HepG2 (cell line): ENCODE measurements around the gene MSANTD1. TPM values are rescaled to one million over a fixed set of nuclear protein-coding genes. Genes with fewer than 3 reads are reported as not detected.

Experiments used
- AKAP8 ChIP-seq: sonication (generic); formaldehyde crosslinking; IDR thresholded peaks from 2 replicates; pipeline ENCODE4 v1.5.1; 2020; ENCODE audit warnings: mild to moderate bottlenecking, missing genetic modification reagents
- CCAR2 ChIP-seq: fragments of 200-400 bp; formaldehyde crosslinking; optimal IDR thresholded peaks from 2 replicates; pipeline ENCODE3; 2018; ENCODE audit warnings: low read depth, mild to moderate bottlenecking, low read length, moderate library complexity
- HDAC6 ChIP-seq: fragments of 200-600 bp; sonication (generic); IDR thresholded peaks from 2 replicates; pipeline ENCODE4 v1.7.0; 2017; ENCODE audit warnings: mild to moderate bottlenecking, antibody characterized with exemption, low read length, low read depth
- HMG20A ChIP-seq: IDR thresholded peaks from 2 replicates; pipeline ENCODE4 v1.6.1; 2016; ENCODE audit warnings: borderline replicate concordance
- HOXA5 ChIP-seq: sonication (generic); formaldehyde crosslinking; IDR thresholded peaks from 2 replicates; pipeline ENCODE4 v1.4.0; 2020; ENCODE audit warnings: missing genetic modification reagents
- KDM4B ChIP-seq: sonication (generic); formaldehyde crosslinking; IDR thresholded peaks from 2 replicates; pipeline ENCODE4 v1.4.0; 2020; ENCODE audit warnings: missing genetic modification reagents
- LBX2 ChIP-seq: sonication (generic); formaldehyde crosslinking; IDR thresholded peaks from 2 replicates; pipeline ENCODE4 v1.5.0; 2020; ENCODE audit warnings: missing genetic modification reagents, mild to moderate bottlenecking, borderline replicate concordance
- MBNL3 ChIP-seq: fragments of 250-450 bp; sonication (Bioruptor Pico); conservative IDR thresholded peaks from 2 replicates; pipeline ENCODE4 v1.8.0; 2022; ENCODE audit warnings: mild to moderate bottlenecking, inconsistent platforms
- NR2F2 ChIP-seq: IDR thresholded peaks from 2 replicates; pipeline ENCODE4 v1.6.1; 2012; ENCODE audit warnings: low read depth, inconsistent platforms, borderline replicate concordance
- SIN3B ChIP-seq: fragments of 150-350 bp; IDR thresholded peaks from 2 replicates; pipeline ENCODE4 v1.6.1; 2014; ENCODE audit warnings: low read length
- SP4 ChIP-seq: sonication (generic); formaldehyde crosslinking; IDR thresholded peaks from 2 replicates; pipeline ENCODE4 v1.8.1; 2023; ENCODE audit warnings: mild to moderate bottlenecking, missing genetic modification reagents
- THRA ChIP-seq: sonication (generic); formaldehyde crosslinking; IDR thresholded peaks from 2 replicates; pipeline ENCODE4 v1.4.0; 2020; ENCODE audit warnings: missing genetic modification reagents, borderline replicate concordance
- ZBTB8A ChIP-seq: sonication (generic); formaldehyde crosslinking; IDR thresholded peaks from 2 replicates; pipeline ENCODE4 v1.4.0; 2020; ENCODE audit warnings: mild to moderate bottlenecking, low read depth, missing genetic modification reagents, borderline replicate concordance
- ZFP36L1 ChIP-seq: sonication (generic); formaldehyde crosslinking; IDR thresholded peaks from 2 replicates; pipeline ENCODE4 v1.8.0; 2022; ENCODE audit warnings: mild to moderate bottlenecking, missing genetic modification reagents, moderate library complexity
- ZFP90 ChIP-seq: sonication (generic); formaldehyde crosslinking; IDR thresholded peaks from 2 replicates; pipeline ENCODE4 v1.8.0; 2022; ENCODE audit warnings: missing genetic modification reagents, mild to moderate bottlenecking, inconsistent platforms, borderline replicate concordance
- ZNF543 ChIP-seq: sonication (generic); formaldehyde crosslinking; IDR thresholded peaks from 2 replicates; pipeline ENCODE4 v1.4.0; 2020; ENCODE audit warnings: mild to moderate bottlenecking, missing genetic modification reagents
- ZNF569 ChIP-seq: sonication (generic); formaldehyde crosslinking; IDR thresholded peaks from 2 replicates; pipeline ENCODE4 v1.5.0; 2020; ENCODE audit warnings: mild to moderate bottlenecking, missing genetic modification reagents, moderate library complexity, borderline replicate concordance
- polyA plus RNA-seq, 8 experiments: library from polyadenylated mRNA; depleted of rRNA in 3 of 8; stranded (reverse) in 7 of 8; unstranded in 1 of 8; fragments of >200 nt; fragmentation: Illumina TruSeq in 4 of 8; extraction: Trizol in 4 of 8; gene quantifications; 2 replicates each; pipeline versions ENCODE4 v1.2.1 to v1.2.3, GENCODE V29; 2011 to 2016; ENCODE audit warnings: low read depth in 4 of 8, missing spikeins in 1 of 8, mixed read lengths in 1 of 8; ENCODE audit not compliant: insufficient read depth in 1 of 8
- total RNA-seq, 5 experiments: library from RNA; depleted of rRNA; stranded (reverse); fragments of >200 nt; fragmentation: Illumina TruSeq; extraction: Trizol; gene quantifications; 2 replicates each; pipeline ENCODE4 v1.2.3, GENCODE V29; 2016; ENCODE audit warnings: low read depth in 1 of 5
- TF ChIP-seq, protein P1 (sequence below): sonication (generic); formaldehyde crosslinking; IDR thresholded peaks from 2 replicates; pipeline ENCODE4 v1.4.0; 2020; ENCODE audit warnings: mild to moderate bottlenecking, missing genetic modification reagents, borderline replicate concordance
- TF ChIP-seq, protein P2 (sequence below): sonication (generic); formaldehyde crosslinking; IDR thresholded peaks from 2 replicates; pipeline ENCODE4 v1.4.0; 2020; ENCODE audit warnings: missing genetic modification reagents, borderline replicate concordance

The MSANTD1 gene
- total and polyA plus RNA-seq, 2 of the 13 experiments (the other 11 are each of a cell fraction or from before 2014, with no cell fraction given) = 0.22 to 0.40 TPM

DNA sequence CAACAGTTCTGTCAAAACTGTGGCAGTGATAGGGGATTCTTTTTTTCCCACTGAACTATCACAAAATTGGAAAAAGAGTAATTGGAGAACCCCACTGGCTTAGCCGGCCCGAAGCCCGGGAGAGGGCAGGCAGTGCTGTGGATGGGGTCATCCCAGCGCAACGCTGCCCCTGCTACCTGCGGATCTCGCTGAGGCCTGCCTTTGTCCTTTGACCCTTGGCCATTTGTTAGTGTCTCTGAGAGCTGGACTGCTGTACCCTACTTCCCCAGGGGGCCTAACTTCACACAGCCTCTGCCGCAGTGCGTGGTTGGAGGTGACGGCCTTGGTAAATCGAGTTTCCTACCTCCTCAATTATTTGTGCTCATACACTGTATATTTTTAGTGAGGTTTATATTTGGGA is 43.0 kb upstream of the MSANTD1 start (continued):
- TF ChIP-seq, protein P1, sequence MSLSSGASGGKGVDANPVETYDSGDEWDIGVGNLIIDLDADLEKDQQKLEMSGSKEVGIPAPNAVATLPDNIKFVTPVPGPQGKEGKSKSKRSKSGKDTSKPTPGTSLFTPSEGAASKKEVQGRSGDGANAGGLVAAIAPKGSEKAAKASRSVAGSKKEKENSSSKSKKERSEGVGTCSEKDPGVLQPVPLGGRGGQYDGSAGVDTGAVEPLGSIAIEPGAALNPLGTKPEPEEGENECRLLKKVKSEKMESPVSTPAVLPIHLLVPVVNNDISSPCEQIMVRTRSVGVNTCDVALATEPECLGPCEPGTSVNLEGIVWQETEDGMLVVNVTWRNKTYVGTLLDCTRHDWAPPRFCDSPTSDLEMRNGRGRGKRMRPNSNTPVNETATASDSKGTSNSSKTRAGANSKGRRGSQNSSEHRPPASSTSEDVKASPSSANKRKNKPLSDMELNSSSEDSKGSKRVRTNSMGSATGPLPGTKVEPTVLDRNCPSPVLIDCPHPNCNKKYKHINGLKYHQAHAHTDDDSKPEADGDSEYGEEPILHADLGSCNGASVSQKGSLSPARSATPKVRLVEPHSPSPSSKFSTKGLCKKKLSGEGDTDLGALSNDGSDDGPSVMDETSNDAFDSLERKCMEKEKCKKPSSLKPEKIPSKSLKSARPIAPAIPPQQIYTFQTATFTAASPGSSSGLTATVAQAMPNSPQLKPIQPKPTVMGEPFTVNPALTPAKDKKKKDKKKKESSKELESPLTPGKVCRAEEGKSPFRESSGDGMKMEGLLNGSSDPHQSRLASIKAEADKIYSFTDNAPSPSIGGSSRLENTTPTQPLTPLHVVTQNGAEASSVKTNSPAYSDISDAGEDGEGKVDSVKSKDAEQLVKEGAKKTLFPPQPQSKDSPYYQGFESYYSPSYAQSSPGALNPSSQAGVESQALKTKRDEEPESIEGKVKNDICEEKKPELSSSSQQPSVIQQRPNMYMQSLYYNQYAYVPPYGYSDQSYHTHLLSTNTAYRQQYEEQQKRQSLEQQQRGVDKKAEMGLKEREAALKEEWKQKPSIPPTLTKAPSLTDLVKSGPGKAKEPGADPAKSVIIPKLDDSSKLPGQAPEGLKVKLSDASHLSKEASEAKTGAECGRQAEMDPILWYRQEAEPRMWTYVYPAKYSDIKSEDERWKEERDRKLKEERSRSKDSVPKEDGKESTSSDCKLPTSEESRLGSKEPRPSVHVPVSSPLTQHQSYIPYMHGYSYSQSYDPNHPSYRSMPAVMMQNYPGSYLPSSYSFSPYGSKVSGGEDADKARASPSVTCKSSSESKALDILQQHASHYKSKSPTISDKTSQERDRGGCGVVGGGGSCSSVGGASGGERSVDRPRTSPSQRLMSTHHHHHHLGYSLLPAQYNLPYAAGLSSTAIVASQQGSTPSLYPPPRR (CRISPR knock-in tag) = peak; percentile 66; the same call in 1 of the 2 replicates
- TF ChIP-seq, protein P2, sequence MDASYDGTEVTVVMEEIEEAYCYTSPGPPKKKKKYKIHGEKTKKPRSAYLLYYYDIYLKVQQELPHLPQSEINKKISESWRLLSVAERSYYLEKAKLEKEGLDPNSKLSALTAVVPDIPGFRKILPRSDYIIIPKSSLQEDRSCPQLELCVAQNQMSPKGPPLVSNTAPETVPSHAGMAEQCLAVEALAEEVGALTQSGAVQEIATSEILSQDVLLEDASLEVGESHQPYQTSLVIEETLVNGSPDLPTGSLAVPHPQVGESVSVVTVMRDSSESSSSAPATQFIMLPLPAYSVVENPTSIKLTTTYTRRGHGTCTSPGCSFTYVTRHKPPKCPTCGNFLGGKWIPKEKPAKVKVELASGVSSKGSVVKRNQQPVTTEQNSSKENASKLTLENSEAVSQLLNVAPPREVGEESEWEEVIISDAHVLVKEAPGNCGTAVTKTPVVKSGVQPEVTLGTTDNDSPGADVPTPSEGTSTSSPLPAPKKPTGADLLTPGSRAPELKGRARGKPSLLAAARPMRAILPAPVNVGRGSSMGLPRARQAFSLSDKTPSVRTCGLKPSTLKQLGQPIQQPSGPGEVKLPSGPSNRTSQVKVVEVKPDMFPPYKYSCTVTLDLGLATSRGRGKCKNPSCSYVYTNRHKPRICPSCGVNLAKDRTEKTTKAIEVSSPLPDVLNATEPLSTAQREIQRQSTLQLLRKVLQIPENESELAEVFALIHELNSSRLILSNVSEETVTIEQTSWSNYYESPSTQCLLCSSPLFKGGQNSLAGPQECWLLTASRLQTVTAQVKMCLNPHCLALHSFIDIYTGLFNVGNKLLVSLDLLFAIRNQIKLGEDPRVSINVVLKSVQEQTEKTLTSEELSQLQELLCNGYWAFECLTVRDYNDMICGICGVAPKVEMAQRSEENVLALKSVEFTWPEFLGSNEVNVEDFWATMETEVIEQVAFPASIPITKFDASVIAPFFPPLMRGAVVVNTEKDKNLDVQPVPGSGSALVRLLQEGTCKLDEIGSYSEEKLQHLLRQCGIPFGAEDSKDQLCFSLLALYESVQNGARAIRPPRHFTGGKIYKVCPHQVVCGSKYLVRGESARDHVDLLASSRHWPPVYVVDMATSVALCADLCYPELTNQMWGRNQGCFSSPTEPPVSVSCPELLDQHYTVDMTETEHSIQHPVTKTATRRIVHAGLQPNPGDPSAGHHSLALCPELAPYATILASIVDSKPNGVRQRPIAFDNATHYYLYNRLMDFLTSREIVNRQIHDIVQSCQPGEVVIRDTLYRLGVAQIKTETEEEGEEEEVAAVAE (CRISPR knock-in tag) = peak; percentile 33; the same call in 1 of the 2 replicates
- TF ChIP-seq SIN3B (no peak), MBNL3 (CRISPR knock-in tag) (no peak), ZFP36L1 (CRISPR knock-in tag) (no peak), THRA (CRISPR knock-in tag) (peak; percentile 64; the same call in 1 of the 2 replicates), ZNF543 (no peak), SP4 (CRISPR knock-in tag) (no peak), CCAR2 (no peak), ZFP90 (CRISPR knock-in tag) (no peak), HDAC6 (no peak), NR2F2 (peak; percentile 78), ZBTB8A (no peak), ZNF569 (CRISPR knock-in tag) (no peak), HOXA5 (CRISPR knock-in tag) (peak; percentile 90; the same call in 1 of the 2 replicates), LBX2 (CRISPR knock-in tag) (no peak), KDM4B (no peak), AKAP8 (no peak), HMG20A (CRISPR knock-in tag) (no peak)
